ENCODE data around the gene COL24A1. TPM values are rescaled to one million over a fixed set of nuclear protein-coding genes. Genes with fewer than 3 reads are reported as not detected.

Gene COL24A1
- total RNA-seq, 1 experiment from 2014 or later, result 0.08 TPM

DNA sequence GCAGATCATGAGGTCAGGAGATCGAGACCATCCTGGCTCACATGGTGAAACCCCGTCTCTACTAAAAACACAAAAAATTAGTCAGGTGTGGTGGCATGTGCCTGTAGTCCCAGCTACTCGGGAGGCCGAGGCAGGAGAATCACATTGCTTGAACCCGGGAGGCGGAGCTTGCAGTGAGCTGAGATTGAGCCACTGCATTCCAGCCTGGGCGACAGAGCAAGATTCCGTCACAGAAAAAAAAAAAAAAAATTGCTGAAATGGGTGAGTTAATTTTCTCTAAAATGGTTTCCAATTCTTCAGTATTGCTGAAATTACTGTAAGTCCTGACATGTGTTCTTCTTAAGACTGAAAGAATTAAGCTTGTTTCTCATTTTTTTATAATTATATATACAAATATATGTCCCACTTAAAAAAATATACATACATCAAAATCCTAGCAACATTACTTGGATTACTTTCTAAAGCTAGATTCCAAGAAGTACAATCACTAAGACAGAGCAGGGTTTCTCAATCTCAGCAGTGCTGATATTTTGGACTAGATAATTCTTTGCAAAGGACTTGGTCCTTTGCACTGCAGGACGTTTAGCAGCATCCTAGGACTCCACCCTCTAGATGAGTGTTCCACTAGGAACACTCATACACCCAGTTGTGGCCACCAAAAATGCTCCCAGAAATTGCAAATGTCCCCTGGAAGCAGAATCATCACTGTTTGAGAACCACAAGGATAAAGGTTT is 473.1 kb downstream of the COL24A1 start:
- H3K4me3 ChIP-seq (ENCODE audit: low read depth in 2 of 2, low read length in 2 of 2), result no peak overlapping the region
- BruUV-seq (replicated peaks), result no TSS peak
- no peaks in the 10 kb centered on the region for H3K9me3 ChIP-seq (ENCODE audit: control insufficient read depth, insufficient read depth, low read depth, low read length)
- no peaks in the 10 kb centered on the region; the same call in 1 of the 2 replicates for H3K4me1 ChIP-seq (ENCODE audit: control insufficient read depth, insufficient read depth, low read length)
- ChIA-PET POLR2A (interaction anchor here (0.6 to 0.7 kb wide), 3 partner anchors 9 to 76 kb away, joined by 3 to 8 read pairs (median 4); no protein-coding TSS in a partner anchor), CTCF (interaction anchor here (0.7 to 0.9 kb wide), 3 partner anchors 9 to 140 kb away, joined by 4 to 6 read pairs (median 4); no protein-coding TSS in a partner anchor)
- peaks cover 20% of the 10 kb centered on the region for H3K36me3 ChIP-seq (ENCODE audit: control insufficient read depth, insufficient read depth, low read length)
- DNase-seq (ENCODE audit: low read depth, low spot score) (no peak), ATAC-seq (no peak)
- no peak for TF ChIP-seq POLR2AphosphoS5 (IDR thresholded peaks at IDR 0.05; ENCODE audit: low read depth, low read length)
- TF ChIP-seq, protein P1, sequence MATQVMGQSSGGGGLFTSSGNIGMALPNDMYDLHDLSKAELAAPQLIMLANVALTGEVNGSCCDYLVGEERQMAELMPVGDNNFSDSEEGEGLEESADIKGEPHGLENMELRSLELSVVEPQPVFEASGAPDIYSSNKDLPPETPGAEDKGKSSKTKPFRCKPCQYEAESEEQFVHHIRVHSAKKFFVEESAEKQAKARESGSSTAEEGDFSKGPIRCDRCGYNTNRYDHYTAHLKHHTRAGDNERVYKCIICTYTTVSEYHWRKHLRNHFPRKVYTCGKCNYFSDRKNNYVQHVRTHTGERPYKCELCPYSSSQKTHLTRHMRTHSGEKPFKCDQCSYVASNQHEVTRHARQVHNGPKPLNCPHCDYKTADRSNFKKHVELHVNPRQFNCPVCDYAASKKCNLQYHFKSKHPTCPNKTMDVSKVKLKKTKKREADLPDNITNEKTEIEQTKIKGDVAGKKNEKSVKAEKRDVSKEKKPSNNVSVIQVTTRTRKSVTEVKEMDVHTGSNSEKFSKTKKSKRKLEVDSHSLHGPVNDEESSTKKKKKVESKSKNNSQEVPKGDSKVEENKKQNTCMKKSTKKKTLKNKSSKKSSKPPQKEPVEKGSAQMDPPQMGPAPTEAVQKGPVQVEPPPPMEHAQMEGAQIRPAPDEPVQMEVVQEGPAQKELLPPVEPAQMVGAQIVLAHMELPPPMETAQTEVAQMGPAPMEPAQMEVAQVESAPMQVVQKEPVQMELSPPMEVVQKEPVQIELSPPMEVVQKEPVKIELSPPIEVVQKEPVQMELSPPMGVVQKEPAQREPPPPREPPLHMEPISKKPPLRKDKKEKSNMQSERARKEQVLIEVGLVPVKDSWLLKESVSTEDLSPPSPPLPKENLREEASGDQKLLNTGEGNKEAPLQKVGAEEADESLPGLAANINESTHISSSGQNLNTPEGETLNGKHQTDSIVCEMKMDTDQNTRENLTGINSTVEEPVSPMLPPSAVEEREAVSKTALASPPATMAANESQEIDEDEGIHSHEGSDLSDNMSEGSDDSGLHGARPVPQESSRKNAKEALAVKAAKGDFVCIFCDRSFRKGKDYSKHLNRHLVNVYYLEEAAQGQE (IDR thresholded peaks at IDR 0.05; ENCODE audit: insufficient read depth in 1 of 2, low read depth in 2 of 2, low read length in 1 of 2), result no peak
- no peak for TF ChIP-seq SIN3A (IDR thresholded peaks at IDR 0.05; ENCODE audit: borderline replicate concordance, insufficient read depth, low read depth, low read length)
- TF ChIP-seq, protein P2, sequence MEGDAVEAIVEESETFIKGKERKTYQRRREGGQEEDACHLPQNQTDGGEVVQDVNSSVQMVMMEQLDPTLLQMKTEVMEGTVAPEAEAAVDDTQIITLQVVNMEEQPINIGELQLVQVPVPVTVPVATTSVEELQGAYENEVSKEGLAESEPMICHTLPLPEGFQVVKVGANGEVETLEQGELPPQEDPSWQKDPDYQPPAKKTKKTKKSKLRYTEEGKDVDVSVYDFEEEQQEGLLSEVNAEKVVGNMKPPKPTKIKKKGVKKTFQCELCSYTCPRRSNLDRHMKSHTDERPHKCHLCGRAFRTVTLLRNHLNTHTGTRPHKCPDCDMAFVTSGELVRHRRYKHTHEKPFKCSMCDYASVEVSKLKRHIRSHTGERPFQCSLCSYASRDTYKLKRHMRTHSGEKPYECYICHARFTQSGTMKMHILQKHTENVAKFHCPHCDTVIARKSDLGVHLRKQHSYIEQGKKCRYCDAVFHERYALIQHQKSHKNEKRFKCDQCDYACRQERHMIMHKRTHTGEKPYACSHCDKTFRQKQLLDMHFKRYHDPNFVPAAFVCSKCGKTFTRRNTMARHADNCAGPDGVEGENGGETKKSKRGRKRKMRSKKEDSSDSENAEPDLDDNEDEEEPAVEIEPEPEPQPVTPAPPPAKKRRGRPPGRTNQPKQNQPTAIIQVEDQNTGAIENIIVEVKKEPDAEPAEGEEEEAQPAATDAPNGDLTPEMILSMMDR (IDR thresholded peaks at IDR 0.05), result no peak
- TF ChIP-seq TCF7L2 (IDR thresholded peaks at IDR 0.05; ENCODE audit: low read depth, low read length), result no peak
- H3K27ac ChIP-seq (ENCODE audit: low read length), result no peak overlapping the region
- intact Hi-C loops (cut with micrococcal nuclease; ENCODE audit: unreplicated experiment), result no loop called here
- in situ Hi-C loops (cut with HindIII; ENCODE audit: low pct_unique_long_range_greater_than_20kb, low sequenced_read_pairs), result loop anchor here (25.0 kb wide), 1 partner anchor 371 kb away; no protein-coding TSS in a partner anchor
- no peaks in the 10 kb centered on the region for H3K27me3 ChIP-seq (ENCODE audit: control insufficient read depth, insufficient read depth, low read length)

DNA sequence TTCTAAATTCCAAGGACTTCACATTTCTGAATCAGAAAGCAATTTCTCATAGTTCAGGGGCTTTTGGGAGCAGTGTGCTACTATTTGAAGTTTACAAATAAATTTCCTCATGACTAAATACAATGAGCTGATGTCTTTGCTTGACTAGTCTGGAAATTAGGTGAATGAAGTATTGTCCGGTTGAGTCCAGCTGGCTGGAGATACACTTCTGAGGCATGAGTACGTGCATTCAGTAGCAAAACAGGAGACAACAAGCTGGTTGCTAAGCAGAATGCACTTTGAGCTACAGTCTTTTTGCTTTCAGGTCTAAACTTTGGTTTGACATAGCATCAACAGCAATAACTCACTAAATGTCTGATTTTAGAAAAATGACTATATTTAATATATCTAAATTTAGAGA is 475.5 kb downstream of the COL24A1 start:
- Histone ChIP-seq H3K9me3 (ENCODE audit: control insufficient read depth, insufficient read depth, low read depth, low read length) (no peaks in the 10 kb centered on the region), H3K36me3 (ENCODE audit: control insufficient read depth, insufficient read depth, low read length) (peaks cover 43% of the 10 kb centered on the region), H3K27ac (ENCODE audit: low read length) (peak overlapping the region; percentile 30; the same call in 1 of the 2 replicates), H3K4me3 (ENCODE audit: low read depth in 2 of 2, low read length in 2 of 2) (no peak overlapping the region), H3K4me1 (ENCODE audit: control insufficient read depth, insufficient read depth, low read length) (no peaks in the 10 kb centered on the region; the same call in 1 of the 2 replicates), H3K27me3 (ENCODE audit: control insufficient read depth, insufficient read depth, low read length) (no peaks in the 10 kb centered on the region)
- in situ Hi-C loops (cut with HindIII; ENCODE audit: low pct_unique_long_range_greater_than_20kb, low sequenced_read_pairs) (loop anchor here (25.0 kb wide), 1 partner anchor 369 kb away; no protein-coding TSS in a partner anchor), intact Hi-C loops (cut with micrococcal nuclease; ENCODE audit: unreplicated experiment) (no loop called here)
- ATAC-seq (peak; percentile 63; the same call in 1 of the 2 replicates), DNase-seq (ENCODE audit: low read depth, low spot score) (no peak)
- POLR2A ChIA-PET, result interaction anchor here (0.5 to 0.7 kb wide), 4 partner anchors 12 to 405 kb away, joined by 3 to 4 read pairs (median 3); partner anchors contain the start of gene BCL10
- no TSS peak for BruUV-seq (replicated peaks)
- TF ChIP-seq TCF7L2 (IDR thresholded peaks at IDR 0.05; ENCODE audit: low read depth, low read length) (no peak), POLR2AphosphoS5 (IDR thresholded peaks at IDR 0.05; ENCODE audit: low read depth, low read length) (no peak), SIN3A (IDR thresholded peaks at IDR 0.05; ENCODE audit: borderline replicate concordance, insufficient read depth, low read depth, low read length) (no peak)
- TF ChIP-seq, protein P2 (IDR thresholded peaks at IDR 0.05), result no peak
- TF ChIP-seq, protein P1 (IDR thresholded peaks at IDR 0.05; ENCODE audit: insufficient read depth in 1 of 2, low read depth in 2 of 2, low read length in 1 of 2), result no peak
- CTCF ChIA-PET, result interaction anchor here (0.6 to 1.1 kb wide), 3 partner anchors 11 to 75 kb away, joined by 4 to 7 read pairs (median 4); no protein-coding TSS in a partner anchor

Data from Panc1 (cell line).